HG03060 (cell line): ENCODE data around the gene C17orf67.

ENCODE experiments used
- ATAC-seq: cut with Tn5 transposase; IDR thresholded peaks from one replicate; pipeline ENCODE4 v1.9.1; 2021; ENCODE audit warnings: low read depth, moderate number of reproducible peaks; ENCODE audit not compliant: unreplicated experiment

C17orf67 gene

DNA sequence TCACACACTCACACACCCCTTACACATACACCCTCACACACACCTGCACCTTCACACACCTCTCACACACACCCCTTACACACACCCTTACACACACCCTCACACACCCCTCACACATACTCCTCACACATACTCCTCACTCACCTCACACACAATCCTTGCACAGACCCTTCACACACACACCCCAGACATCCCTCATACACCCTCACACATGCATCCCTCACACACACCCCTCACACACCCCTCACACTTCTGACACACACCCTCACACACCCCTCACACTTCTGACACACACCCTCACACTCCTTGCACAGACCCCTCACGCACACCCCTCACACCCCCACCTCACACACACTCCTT lies 23.9 kb downstream of the C17orf67 start:
- ATAC-seq = no peak

- no peak for ATAC-seq
Measured at GRCh38 chr17:56809106-56809819, 24.5 kb downstream of the C17orf67 start.

DNA sequence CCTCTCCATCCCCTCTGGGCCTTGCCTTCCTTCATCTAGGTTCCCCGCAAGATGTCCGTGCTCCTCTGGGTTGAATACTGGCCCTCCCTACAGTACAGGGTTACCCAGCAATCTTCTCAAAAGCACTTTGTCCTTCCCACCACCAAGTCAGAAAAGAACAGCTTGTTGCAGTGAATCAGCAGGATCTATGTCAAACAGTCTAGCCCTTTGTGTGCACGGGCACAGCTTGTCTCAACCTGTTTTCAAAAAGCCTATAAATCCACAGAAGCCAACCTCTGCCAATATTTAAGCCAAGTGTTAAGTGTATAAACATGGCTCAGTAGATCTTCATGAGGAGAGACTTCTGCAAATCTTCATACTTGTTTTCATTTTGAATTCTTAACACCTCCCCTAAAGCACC lies 25.2 kb downstream of the C17orf67 start:
- no peak for ATAC-seq

- no peak for ATAC-seq
Measured at GRCh38 chr17:56807723-56808122, 26.0 kb downstream of the C17orf67 start.

DNA sequence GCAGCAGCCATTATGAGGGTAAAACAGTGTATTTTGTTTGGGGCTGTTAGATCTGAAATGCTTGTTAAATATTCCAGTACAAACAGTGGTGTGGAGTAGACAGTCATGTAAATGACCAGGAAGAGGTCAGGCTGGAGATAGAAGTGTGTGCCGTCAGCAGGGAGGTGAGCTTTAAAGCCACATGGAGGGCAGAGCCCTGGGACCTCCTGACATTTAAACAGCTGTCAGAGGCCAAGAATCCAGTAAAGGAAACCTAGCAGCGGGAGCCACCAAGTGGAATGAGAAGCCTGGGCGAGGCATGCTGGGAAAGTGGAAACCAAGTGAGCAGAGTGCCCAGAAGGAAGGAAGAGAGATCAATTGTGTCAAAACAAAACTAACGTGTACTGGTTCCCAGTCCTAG lies 26.8 kb downstream of the C17orf67 start:
- no peak for ATAC-seq

DNA sequence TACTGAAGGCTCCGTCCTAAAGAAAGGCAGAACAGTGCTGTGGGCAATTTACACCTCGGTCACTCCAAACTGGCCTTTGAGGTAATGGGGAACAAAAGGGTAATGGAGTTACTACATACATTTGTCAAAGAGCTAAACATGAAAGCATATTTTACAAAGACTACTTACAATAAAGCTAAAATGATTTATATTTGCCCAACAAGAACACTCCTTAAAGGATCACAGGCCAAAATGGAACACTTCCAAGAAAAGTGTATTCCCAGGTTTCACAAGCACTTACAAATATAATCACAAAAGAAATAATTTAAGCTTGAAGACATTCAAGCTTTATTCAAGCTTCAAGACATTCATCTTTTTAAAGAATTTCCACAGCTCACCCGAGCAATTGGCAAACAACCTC lies 29.3 kb downstream of the C17orf67 start:
- ATAC-seq = no peak

DNA sequence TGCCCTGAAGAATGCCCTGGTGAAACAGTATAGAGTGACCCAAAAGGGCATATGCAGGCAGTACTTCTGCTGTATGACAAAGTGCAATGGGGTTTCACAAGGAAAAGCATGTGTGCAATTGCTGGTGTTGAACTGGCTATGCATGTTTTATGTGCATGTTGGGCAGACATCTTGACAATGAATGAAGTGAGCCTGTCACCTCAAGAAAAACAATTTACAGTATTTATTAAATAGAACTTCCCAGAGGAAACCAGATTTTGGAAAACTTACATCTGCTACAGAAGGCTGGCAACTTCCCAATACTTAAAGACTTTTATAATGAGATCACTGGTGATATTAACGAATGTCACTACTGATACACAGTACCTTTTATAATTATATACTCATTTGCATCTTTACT lies 30.6 kb downstream of the C17orf67 start:
- ATAC-seq = no peak

- no peak for ATAC-seq
Measured at GRCh38 chr17:56801459-56802178, 32.1 kb downstream of the C17orf67 start.

DNA sequence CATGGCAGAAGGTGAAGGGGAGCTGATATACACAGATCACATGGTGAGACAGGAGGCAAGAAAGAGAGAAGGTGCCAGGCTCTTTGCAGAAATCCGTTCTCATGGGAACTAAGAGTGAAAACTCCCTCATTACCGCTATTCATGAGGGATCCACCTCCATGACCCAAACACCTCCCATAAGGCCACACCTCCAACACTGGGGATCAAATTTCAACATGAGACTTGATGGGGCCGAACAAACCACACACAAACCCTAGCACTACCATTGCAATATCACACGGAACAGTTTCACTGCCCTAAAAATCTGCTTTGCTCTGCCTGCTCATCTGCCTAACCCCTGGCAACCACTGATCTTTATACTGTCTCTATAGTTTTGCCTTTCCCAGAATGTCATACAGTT lies 34.8 kb downstream of the C17orf67 start:
- ATAC-seq = no peak

DNA sequence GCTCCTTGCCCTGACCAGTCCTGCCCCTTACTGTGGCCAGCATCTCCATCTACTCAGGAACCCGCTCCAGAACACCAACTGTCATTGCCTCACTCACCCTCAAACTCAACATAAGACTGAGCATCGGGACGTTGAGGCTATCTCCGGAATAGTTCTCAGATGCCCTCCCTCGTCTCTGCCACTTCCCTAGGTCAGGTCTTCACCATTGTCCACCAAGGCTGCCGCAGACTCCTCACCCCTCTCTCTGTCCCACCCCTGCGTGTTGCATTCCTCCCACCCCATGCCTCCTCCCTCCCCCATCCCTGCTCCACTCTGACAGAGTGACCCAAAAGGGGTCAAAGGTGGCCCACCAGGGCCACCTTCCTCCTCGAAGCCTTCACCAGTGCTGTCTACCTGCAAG lies 37.2 kb downstream of the C17orf67 start:
- no peak for ATAC-seq

GRCh38 chr17:56795221-56795865 lies 38.4 kb downstream of the C17orf67 start:
- ATAC-seq = no peak

- no peak for ATAC-seq
Measured at GRCh38 chr17:56793957-56794356, 39.8 kb downstream of the C17orf67 start.

GRCh38 chr17:56793531-56793930 lies 40.2 kb downstream of the C17orf67 start:
- no peak for ATAC-seq

DNA sequence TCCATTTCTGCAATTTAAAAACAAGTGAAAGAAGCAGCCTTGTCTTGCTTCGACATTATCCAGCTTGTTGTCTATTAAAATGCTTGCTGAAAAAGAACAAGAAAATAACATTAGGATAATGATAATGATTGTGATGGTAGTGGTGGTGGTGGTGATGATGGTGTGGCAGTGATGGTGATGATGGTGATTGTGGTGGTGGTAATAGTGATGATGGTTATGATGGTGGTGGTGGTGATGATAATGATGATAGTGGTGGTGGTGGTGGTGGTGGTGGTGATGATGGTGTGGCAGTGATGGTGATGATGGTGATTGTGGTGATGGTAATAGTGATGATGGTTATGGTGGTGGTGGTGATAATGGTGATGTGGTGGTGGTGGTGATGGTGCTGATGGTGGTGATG lies 41.5 kb downstream of the C17orf67 start:
- ATAC-seq = no peak

- peak; percentile 73 for ATAC-seq
Measured at GRCh38 chr17:56786989-56787482, 46.7 kb downstream of the C17orf67 start.

GRCh38 chr17:56785997-56786680 lies 47.6 kb downstream of the C17orf67 start:
- ATAC-seq = no peak

DNA sequence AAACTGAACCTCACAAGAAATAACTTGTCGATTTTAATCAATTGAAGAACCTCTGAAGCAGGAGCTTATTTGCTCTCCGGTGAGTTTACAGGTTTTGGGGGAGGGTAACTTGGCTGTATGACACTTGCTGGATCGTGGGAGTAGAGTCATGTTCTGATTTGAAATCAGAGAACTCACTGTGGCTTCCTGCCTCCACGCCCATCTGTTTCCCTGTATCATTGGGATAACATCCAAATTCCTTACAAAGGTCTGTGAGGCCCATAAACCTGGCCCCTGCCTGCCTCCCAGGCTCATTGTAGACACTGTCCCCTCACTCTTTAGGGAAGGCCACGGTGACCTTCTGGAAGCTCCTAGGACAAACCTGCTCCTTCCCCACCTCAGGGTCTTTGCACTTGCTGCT lies 48.3 kb downstream of the C17orf67 start:
- ATAC-seq = no peak

- ATAC-seq = no peak
Measured at GRCh38 chr17:56782338-56782737, 51.4 kb downstream of the C17orf67 start.

GRCh38 chr17:56781906-56782305 lies 51.8 kb downstream of the C17orf67 start:
- no peak for ATAC-seq

GRCh38 chr17:56779898-56780777 lies 53.6 kb downstream of the C17orf67 start:
- peak; percentile 66 for ATAC-seq
